IMR-90 (cell line): ENCODE data around the gene UBR4. TPM values are rescaled to one million over a fixed set of nuclear protein-coding genes. Genes with fewer than 3 reads are reported as not detected.

Source experiments
- ATAC-seq: fragments of 200-7000 bp; cut with Tn5 transposase; 2 replicates; pipeline ENCODE4 v1.9.1; 2020; ENCODE audit warnings: low read depth, mild to moderate bottlenecking, moderate library complexity
- BruUV-seq: library from RNA; stranded (reverse); fragments of 400-500 nt; replicated peaks from 2 replicates; lab custom pipeline; 2021; lab: Mats Ljungman, UMichigan
- CTCF ChIA-PET: fragments of 300-600 bp; formaldehyde crosslinking; extraction: SDS; loops from one replicate; lab custom pipeline; 2021; ENCODE audit warnings: antibody characterized with exemption; lab: Yijun Ruan, JAX
- POLR2A ChIA-PET: fragments of 300-600 bp; sonication (Branson Sonifier 250); formaldehyde crosslinking; loops from one replicate; lab custom pipeline; 2022; ENCODE audit warnings: antibody characterized with exemption; ENCODE audit not compliant: unreplicated experiment; lab: Charles Lee
- DNase-seq: peaks from one replicate; pipeline ENCODE4 v3.0.0; 2013
- H2AFZ ChIP-seq: replicated peaks from 2 replicates; pipeline ENCODE3; 2013; ENCODE audit warnings: low read length, mild to moderate bottlenecking; ENCODE audit not compliant: poor library complexity
- H2AK5ac ChIP-seq: 2 replicates; pipeline ENCODE4 v1.6.1; 2013; ENCODE audit warnings: low read depth, low read length, inconsistent platforms
- H2AK9ac ChIP-seq: replicated peaks from 2 replicates; pipeline ENCODE3; 2013; ENCODE audit warnings: mild to moderate bottlenecking, low read depth, low read length, moderate library complexity; ENCODE audit not compliant: poor library complexity
- H2BK120ac ChIP-seq: 2 replicates; pipeline ENCODE4 v1.6.1; 2013; ENCODE audit warnings: low read depth, low read length, inconsistent platforms
- H2BK15ac ChIP-seq: 3 replicates; pipeline ENCODE4 v1.6.1; 2013; ENCODE audit warnings: low read depth, low read length, inconsistent platforms
- H2BK20ac ChIP-seq: 2 replicates; pipeline ENCODE4 v1.6.1; 2013; ENCODE audit warnings: low read depth, mild to moderate bottlenecking, inconsistent platforms, low read length, moderate library complexity
- H2BK5ac ChIP-seq: 2 replicates; pipeline ENCODE4 v1.6.1; 2013; ENCODE audit warnings: mild to moderate bottlenecking, low read depth, low read length, inconsistent platforms; ENCODE audit not compliant: poor library complexity, severe bottlenecking
- H3K14ac ChIP-seq: replicated peaks from 2 replicates; pipeline ENCODE4 v1.6.1; 2013; ENCODE audit warnings: low read depth, low read length, inconsistent platforms
- H3K18ac ChIP-seq: 2 replicates; pipeline ENCODE4 v1.6.1; 2013; ENCODE audit warnings: low read depth, low read length, control low read depth
- H3K23ac ChIP-seq: 2 replicates; pipeline ENCODE4 v1.6.1; 2013; ENCODE audit warnings: low read depth, low read length, inconsistent platforms
- H3K27ac ChIP-seq: 2 replicates; pipeline ENCODE4 v1.5.1; 2013; ENCODE audit warnings: mild to moderate bottlenecking, control low read depth, low read length; ENCODE audit not compliant: insufficient read depth
- H3K27me3 ChIP-seq: 2 replicates; pipeline ENCODE4 v1.6.1; 2013; ENCODE audit warnings: low read length; ENCODE audit not compliant: control insufficient read depth, insufficient read depth
- H3K36me3 ChIP-seq: 2 replicates; pipeline ENCODE4 v1.6.1; 2013; ENCODE audit warnings: low read length, mixed read lengths; ENCODE audit not compliant: control insufficient read depth, insufficient read depth
- H3K4ac ChIP-seq: 2 replicates; pipeline ENCODE4 v1.6.1; 2013; ENCODE audit warnings: low read depth, low read length, inconsistent platforms
- H3K4me1 ChIP-seq: 2 replicates; pipeline ENCODE4 v1.6.1; 2013; ENCODE audit warnings: low read length, mixed read lengths; ENCODE audit not compliant: control insufficient read depth, insufficient read depth
- H3K4me2 ChIP-seq: 2 replicates; pipeline ENCODE4 v1.6.1; 2013; ENCODE audit warnings: low read depth, mild to moderate bottlenecking, control low read depth, low read length, moderate library complexity
- H3K4me3 ChIP-seq: 2 replicates; pipeline ENCODE4 v1.5.1; 2013; ENCODE audit warnings: low read depth, mild to moderate bottlenecking, control low read depth, low read length, moderate library complexity; ENCODE audit not compliant: insufficient read depth
- H3K56ac ChIP-seq: 2 replicates; pipeline ENCODE4 v1.6.1; 2013; ENCODE audit warnings: low read length, inconsistent platforms; ENCODE audit not compliant: insufficient read depth; ENCODE audit errors: extremely low read depth
- H3K79me1 ChIP-seq, 2 experiments: 2 replicates each; pipeline ENCODE4 v1.6.1; 2013; ENCODE audit warnings: low read length in 2 of 2, inconsistent platforms in 1 of 2, low read depth in 1 of 2
- H3K9ac ChIP-seq: 2 replicates; pipeline ENCODE4 v1.6.1; 2013; ENCODE audit warnings: low read depth, low read length, control low read depth
- H3K9me1 ChIP-seq: 2 replicates; pipeline ENCODE4 v1.6.1; 2013; ENCODE audit warnings: low read length, inconsistent platforms; ENCODE audit not compliant: insufficient read depth
- H3K9me3 ChIP-seq: 2 replicates; pipeline ENCODE4 v1.6.1; 2013; ENCODE audit warnings: low read length; ENCODE audit not compliant: control insufficient read depth, insufficient read depth
- H4K20me1 ChIP-seq: 2 replicates; pipeline ENCODE4 v1.6.1; 2013; ENCODE audit warnings: low read length, inconsistent platforms; ENCODE audit not compliant: insufficient read depth
- H4K5ac ChIP-seq: 2 replicates; pipeline ENCODE4 v1.6.1; 2013; ENCODE audit warnings: mild to moderate bottlenecking, low read depth, low read length, control low read depth
- H4K8ac ChIP-seq, 2 experiments: 2 replicates each; pipeline ENCODE4 v1.6.1; 2013; ENCODE audit warnings: low read depth in 2 of 2, low read length in 2 of 2, control low read depth in 1 of 2, inconsistent platforms in 1 of 2
- H4K91ac ChIP-seq: 2 replicates; pipeline ENCODE4 v1.6.1; 2013; ENCODE audit warnings: low read depth, low read length, inconsistent platforms; ENCODE audit not compliant: insufficient read depth
- BHLHE40 ChIP-seq: fragments of 150-350 bp; IDR thresholded peaks from 2 replicates; pipeline ENCODE4 v1.6.1; 2016; ENCODE audit warnings: mild to moderate bottlenecking, low read depth, low read length
- FOS ChIP-seq: fragments of 150-350 bp; IDR thresholded peaks from 2 replicates; pipeline ENCODE4 v1.6.1; 2016; ENCODE audit warnings: low read depth, low read length
- NFE2L2 ChIP-seq: fragments of 150-350 bp; IDR thresholded peaks from 2 replicates; pipeline ENCODE4 v1.6.1; 2016; ENCODE audit warnings: low read depth, mild to moderate bottlenecking, low read length
- RAD21 ChIP-seq: IDR thresholded peaks from 2 replicates; pipeline ENCODE4 v1.6.1; 2012; ENCODE audit warnings: low read length, improper control_type of control experiment
- RFX5 ChIP-seq: IDR thresholded peaks from 2 replicates; pipeline ENCODE4 v1.8.0; 2012; ENCODE audit warnings: low read depth, mild to moderate bottlenecking, low read length, moderate library complexity
- SMC3 ChIP-seq: fragments of 150-350 bp; IDR thresholded peaks from 2 replicates; pipeline ENCODE4 v1.6.1; 2016; ENCODE audit warnings: low read depth, mild to moderate bottlenecking, antibody characterized with exemption, low read length, moderate library complexity
- WGBS, 2 experiments: methylation state at CpG; one replicate each; pipeline versions ENCODE4 v1.1.5 to v1.1.7; 2013; ENCODE audit warnings: missing lambda C conversion rate in 2 of 2; ENCODE audit not compliant: insufficient read length in 1 of 2; ENCODE audit errors: extremely low coverage in 2 of 2; 5-methylcytosine and 5-hydroxymethylcytosine counted together
- dilution Hi-C: fragments of 300-500 bp; cut with HindIII; formaldehyde crosslinking; loops from one replicate; pipeline ENCODE4 v1.14.3; 2018; ENCODE audit warnings: low sequenced_read_pairs; ENCODE audit not compliant: unreplicated experiment
- in situ Hi-C: fragments of 300-500 bp; cut with MboI; formaldehyde crosslinking; loops from 3 replicates; pipeline ENCODE4 v1.14.3; 2019; ENCODE audit warnings: low sequenced_read_pairs, inconsistent platforms, mixed read lengths
- intact Hi-C: fragments of 100-400 bp; cut with micrococcal nuclease; formaldehyde crosslinking; loops from 2 replicates; pipeline ENCODE4 v1.10.0; 2022
- polyA plus RNA-seq, 3 experiments: library from polyadenylated mRNA; depleted of rRNA; stranded (reverse); fragments of >200 nt; gene quantifications; 2 replicates each; pipeline ENCODE4 v1.2.3, GENCODE V29; 2012; ENCODE audit warnings: low replicate concordance in 1 of 3
- total RNA-seq: library from RNA; depleted of rRNA; stranded (reverse); fragments of >200 nt; gene quantifications from 2 replicates; pipeline ENCODE4 v1.2.3, GENCODE V29; 2012
- TF ChIP-seq, protein P1 (sequence below): conservative IDR thresholded peaks from 2 replicates; pipeline ENCODE4 v1.5.1; 2012; ENCODE audit warnings: mild to moderate bottlenecking, low read depth, low read length, improper control_type of control experiment

The UBR4 gene
- total and polyA plus RNA-seq, 2 of the 4 experiments (the other 2 are of a cell fraction), result 87.8 to 121 TPM

DNA sequence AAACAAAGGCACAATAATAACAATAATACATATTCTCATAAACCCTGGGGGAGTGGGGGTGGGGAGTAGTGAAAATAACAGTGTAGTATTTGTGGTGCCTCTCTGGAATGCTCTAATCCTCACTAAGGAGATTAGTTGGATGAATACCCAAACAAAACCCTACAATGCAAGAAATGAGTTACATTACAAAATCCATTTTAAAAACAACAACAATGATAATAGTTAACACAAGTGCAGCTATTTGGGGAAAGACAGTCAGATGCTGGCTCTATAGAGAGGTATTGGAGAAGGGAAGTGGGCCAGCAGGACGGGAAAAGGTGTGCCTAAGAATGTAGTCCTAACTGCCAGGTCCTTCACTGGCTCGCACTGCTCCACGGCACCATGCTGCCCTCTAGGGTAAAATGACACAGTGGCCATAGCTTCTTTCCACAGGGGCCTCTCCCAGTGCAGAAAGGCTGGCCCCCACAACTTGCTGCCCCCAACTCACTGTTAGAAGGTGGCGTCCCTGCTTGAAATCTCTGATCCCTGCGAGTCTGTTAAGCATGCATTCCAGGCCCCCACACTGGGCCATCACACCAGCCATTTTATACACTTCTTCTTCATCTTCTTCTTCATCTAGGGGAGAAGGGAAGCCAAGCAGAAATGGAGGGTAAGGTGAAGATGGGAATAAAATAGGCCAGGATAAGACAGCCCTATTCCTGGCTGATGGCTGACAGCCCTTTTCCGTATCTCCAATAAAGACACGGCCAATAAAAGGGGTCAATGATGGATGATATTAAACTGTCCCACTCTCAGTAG is 113.8 kb downstream of the UBR4 start:
- TF ChIP-seq NFE2L2 (no peak), SMC3 (peak; percentile 14; the same call in 1 of the 2 replicates), RFX5 (no peak), BHLHE40 (no peak), RAD21 (peak; percentile 55), FOS (no peak)
- TF ChIP-seq, protein P1, sequence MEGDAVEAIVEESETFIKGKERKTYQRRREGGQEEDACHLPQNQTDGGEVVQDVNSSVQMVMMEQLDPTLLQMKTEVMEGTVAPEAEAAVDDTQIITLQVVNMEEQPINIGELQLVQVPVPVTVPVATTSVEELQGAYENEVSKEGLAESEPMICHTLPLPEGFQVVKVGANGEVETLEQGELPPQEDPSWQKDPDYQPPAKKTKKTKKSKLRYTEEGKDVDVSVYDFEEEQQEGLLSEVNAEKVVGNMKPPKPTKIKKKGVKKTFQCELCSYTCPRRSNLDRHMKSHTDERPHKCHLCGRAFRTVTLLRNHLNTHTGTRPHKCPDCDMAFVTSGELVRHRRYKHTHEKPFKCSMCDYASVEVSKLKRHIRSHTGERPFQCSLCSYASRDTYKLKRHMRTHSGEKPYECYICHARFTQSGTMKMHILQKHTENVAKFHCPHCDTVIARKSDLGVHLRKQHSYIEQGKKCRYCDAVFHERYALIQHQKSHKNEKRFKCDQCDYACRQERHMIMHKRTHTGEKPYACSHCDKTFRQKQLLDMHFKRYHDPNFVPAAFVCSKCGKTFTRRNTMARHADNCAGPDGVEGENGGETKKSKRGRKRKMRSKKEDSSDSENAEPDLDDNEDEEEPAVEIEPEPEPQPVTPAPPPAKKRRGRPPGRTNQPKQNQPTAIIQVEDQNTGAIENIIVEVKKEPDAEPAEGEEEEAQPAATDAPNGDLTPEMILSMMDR, result peak; percentile 34
- no peak overlapping the region for H3K27ac ChIP-seq
- H3K27me3 ChIP-seq, result no peaks in the 10 kb centered on the region
- no peak overlapping the region for H2BK15ac ChIP-seq
- ATAC-seq (peak; percentile 24; the same call in 1 of the 2 replicates), DNase-seq (peak; percentile 7)
- no peak overlapping the region for H4K5ac ChIP-seq
- no peak overlapping the region for H3K56ac ChIP-seq
- H3K36me3 ChIP-seq, result peaks cover 77% of the 10 kb centered on the region
- no peak overlapping the region for H3K4me3 ChIP-seq
- dilution Hi-C loops (no loop called here), intact Hi-C loops (loop anchor here (1.0 to 10.0 kb wide), 2 partner anchors 189 to 501 kb away; no protein-coding TSS in a partner anchor), in situ Hi-C loops (no loop called here)
- no peak overlapping the region for H2AFZ ChIP-seq
- peaks cover 25% of the 10 kb centered on the region for H4K20me1 ChIP-seq
- H3K14ac ChIP-seq, result no peak overlapping the region
- CTCF ChIA-PET, result interaction anchor here (0.6 to 1.6 kb wide), 7 partner anchors 11 to 609 kb away, joined by 3 to 10 read pairs (median 5); no protein-coding TSS in a partner anchor
- no peak overlapping the region for H2BK20ac ChIP-seq
- H3K9me1 ChIP-seq, result no peaks in the 10 kb centered on the region; the same call in 1 of the 2 replicates
- H3K18ac ChIP-seq, result no peak overlapping the region
- H2AK5ac ChIP-seq, result no peak overlapping the region
- H4K8ac ChIP-seq, result no peak overlapping the region
- BruUV-seq, result no TSS peak
- POLR2A ChIA-PET, result no interaction called here
- no peak overlapping the region for H2AK9ac ChIP-seq
- H4K91ac ChIP-seq, result no peak overlapping the region
- peaks cover 9% of the 10 kb centered on the region for H3K4me1 ChIP-seq
- H3K9me3 ChIP-seq, result no peaks in the 10 kb centered on the region
- no peak overlapping the region for H3K9ac ChIP-seq
- H3K79me1 ChIP-seq, result peaks cover 34 to 46% of the 10 kb centered on the region in 2 experiments
- no peak overlapping the region for H2BK5ac ChIP-seq
- WGBS, 2 experiments, result 60% methylated on average over 3 of the region's 7 CpGs; no CpG with 5 or more reads in 1 of the 2 experiments
- no peak overlapping the region for H3K23ac ChIP-seq
- no peak overlapping the region for H3K4ac ChIP-seq
- no peak overlapping the region for H3K4me2 ChIP-seq
- H2BK120ac ChIP-seq, result no peak overlapping the region
